DOHH2 (cell line): ENCODE data around the gene GIGYF2.

ENCODE experiments used
- H3F3A ChIP-seq: fragments of 200-600 bp; sonication (generic), shearing (Covaris generic); 2 replicates; pipeline ENCODE4 v1.6.0; 2016; ENCODE audit warnings: antibody characterized with exemption, mild to moderate bottlenecking; ENCODE audit not compliant: control insufficient read depth, insufficient read depth
- H3K27ac ChIP-seq: fragments of 200-600 bp; sonication (generic); 2 replicates; pipeline ENCODE4 v1.5.1; 2014; ENCODE audit warnings: low read depth, mild to moderate bottlenecking, low read length, moderate library complexity
- H3K27me3 ChIP-seq: fragments of 200-600 bp; sonication (generic); 2 replicates; pipeline ENCODE4 v1.6.1; 2014; ENCODE audit warnings: mild to moderate bottlenecking, low read length, mixed read lengths; ENCODE audit not compliant: control insufficient read depth
- H3K36me3 ChIP-seq: fragments of 200-600 bp; sonication (generic); 2 replicates; pipeline ENCODE4 v1.6.1; 2014; ENCODE audit warnings: mild to moderate bottlenecking, low read length, moderate library complexity, mixed read lengths; ENCODE audit not compliant: control insufficient read depth
- H3K4me1 ChIP-seq: fragments of 200-600 bp; sonication (generic); 2 replicates; pipeline ENCODE4 v1.6.1; 2014; ENCODE audit warnings: mild to moderate bottlenecking, low read length, mixed read lengths; ENCODE audit not compliant: control insufficient read depth
- H3K4me2 ChIP-seq: fragments of 200-600 bp; sonication (generic); 2 replicates; pipeline ENCODE4 v1.6.0; 2014; ENCODE audit warnings: mild to moderate bottlenecking, low read length, moderate library complexity
- H3K4me3 ChIP-seq: fragments of 200-600 bp; sonication (generic); 2 replicates; pipeline ENCODE4 v1.5.1; 2014; ENCODE audit warnings: mild to moderate bottlenecking, low read length, mixed read lengths
- H3K79me2 ChIP-seq: fragments of 200-600 bp; sonication (generic); 2 replicates; pipeline ENCODE4 v1.6.1; 2014; ENCODE audit warnings: mild to moderate bottlenecking, low read length, mixed read lengths; ENCODE audit not compliant: control insufficient read depth
- H3K9me2 ChIP-seq: fragments of 200-600 bp; sonication (generic); replicated peaks from 2 replicates; pipeline ENCODE4 v1.6.1; 2014; ENCODE audit warnings: mild to moderate bottlenecking, low read length, mixed read lengths; ENCODE audit not compliant: control insufficient read depth
- H3K9me3 ChIP-seq: fragments of 200-600 bp; sonication (generic); 2 replicates; pipeline ENCODE4 v1.6.1; 2014; ENCODE audit warnings: antibody characterized with exemption, low read length, mixed read lengths; ENCODE audit not compliant: control insufficient read depth, insufficient read depth
- H4K20me1 ChIP-seq: fragments of 200-600 bp; sonication (generic); 2 replicates; pipeline ENCODE4 v1.6.0; 2014; ENCODE audit warnings: low read depth, mild to moderate bottlenecking, antibody characterized with exemption, low read length, moderate library complexity; ENCODE audit not compliant: control insufficient read depth, insufficient read depth
- CTCF ChIP-seq: fragments of 200-600 bp; sonication (generic); IDR thresholded peaks from one replicate; pipeline ENCODE4 v1.5.1; 2014; ENCODE audit warnings: antibody characterized with exemption, mild to moderate bottlenecking, low read depth, low read length; ENCODE audit not compliant: poor library complexity, severe bottlenecking
- EZH2phosphoT487 ChIP-seq: fragments of 200-600 bp; sonication (generic); IDR thresholded peaks from 2 replicates; pipeline ENCODE4 v1.6.1; 2017; ENCODE audit warnings: borderline replicate concordance, mild to moderate bottlenecking, antibody characterized with exemption, low read length, moderate library complexity, mixed read lengths

The GIGYF2 gene

GRCh38 chr2:232869138-232870017, 172.2 kb downstream of the GIGYF2 start:
- Histone ChIP-seq H4K20me1 (no peaks in the 10 kb centered on the region), H3K27me3 (no peaks in the 10 kb centered on the region), H3K4me3 (no peak overlapping the region), H3K9me2 (no peaks in the 10 kb centered on the region), H3F3A (no peaks in the 10 kb centered on the region), H3K4me1 (no peaks in the 10 kb centered on the region), H3K27ac (no peak overlapping the region), H3K36me3 (no peaks in the 10 kb centered on the region), H3K9me3 (no peaks in the 10 kb centered on the region), H3K4me2 (no peak overlapping the region), H3K79me2 (no peaks in the 10 kb centered on the region)
- TF ChIP-seq CTCF (no peak), EZH2phosphoT487 (no peak)

DNA sequence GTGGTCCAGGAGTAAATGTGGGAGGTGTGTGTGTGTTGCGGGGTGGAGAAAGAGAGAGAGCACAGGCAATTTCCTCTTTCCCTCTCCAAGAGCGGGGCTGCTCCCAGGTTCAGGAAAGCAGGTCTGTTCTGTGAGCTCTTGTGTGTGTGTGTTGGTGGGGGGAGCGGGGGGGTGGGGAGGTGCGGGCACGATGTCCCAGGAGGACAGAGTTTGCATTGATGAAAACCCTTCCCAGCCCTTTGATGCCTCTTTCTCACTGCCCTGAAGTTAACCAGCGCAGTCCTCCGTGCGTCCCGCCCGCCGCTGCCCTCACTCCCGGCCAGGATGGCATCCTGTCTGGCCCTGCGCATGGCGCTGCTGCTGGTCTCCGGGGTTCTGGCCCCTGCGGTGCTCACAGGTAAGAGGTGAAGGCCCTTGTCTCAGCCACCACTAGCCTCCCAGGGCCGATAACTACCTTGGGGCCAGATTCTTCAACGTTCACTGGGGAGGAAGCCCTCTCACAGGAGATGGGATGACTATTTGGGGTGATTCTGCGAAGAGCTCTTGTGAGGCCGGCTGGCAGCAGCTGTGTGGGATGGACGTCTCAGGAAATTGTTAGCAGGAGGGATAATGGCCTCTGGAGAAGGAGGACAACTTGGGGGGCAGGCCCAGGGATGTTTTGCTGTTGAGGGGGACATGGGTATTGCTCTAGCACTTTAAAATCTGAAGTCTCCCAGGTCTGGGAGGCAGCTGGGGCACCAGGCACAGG, 173.1 kb downstream of the GIGYF2 start, which contains the start of gene SNORC:
TSS of gene SNORC (plus strand) at position 247 of the 748 bp plus-strand sequence. CDS start at position 325, 78 bp downstream.
- Histone ChIP-seq H3K9me3 (no peaks in the 10 kb centered on the region), H3K4me3 (no peak within 1 kb of the TSS), H3K4me2 (no peak within 1 kb of the TSS), H3K4me1 (no peaks in the 10 kb centered on the region), H3K79me2 (no peaks in the 10 kb centered on the region), H3F3A (no peaks in the 10 kb centered on the region), H4K20me1 (no peaks in the 10 kb centered on the region), H3K27me3 (no peaks in the 10 kb centered on the region), H3K36me3 (no peaks in the 10 kb centered on the region), H3K27ac (no peak within 1 kb of the TSS), H3K9me2 (no peaks in the 10 kb centered on the region)
- no peak for TF ChIP-seq EZH2phosphoT487
- no peak for TF ChIP-seq CTCF

GRCh38 chr2:232870766-232871371, 173.7 kb downstream of the GIGYF2 start:
- peaks cover 6% of the 10 kb centered on the region for H3K27me3 ChIP-seq
- TF ChIP-seq EZH2phosphoT487, result no peak
- no peaks in the 10 kb centered on the region for H3K36me3 ChIP-seq
- H3K27ac ChIP-seq, result no peak overlapping the region
- no peaks in the 10 kb centered on the region for H3K9me2 ChIP-seq
- no peaks in the 10 kb centered on the region for H4K20me1 ChIP-seq
- peaks cover 4% of the 10 kb centered on the region for H3K4me1 ChIP-seq
- H3K9me3 ChIP-seq, result no peaks in the 10 kb centered on the region
- no peak overlapping the region for H3K4me2 ChIP-seq
- H3F3A ChIP-seq, result no peaks in the 10 kb centered on the region
- H3K79me2 ChIP-seq, result no peaks in the 10 kb centered on the region
- no peak overlapping the region for H3K4me3 ChIP-seq
